ENCODE results near the gene ASPN. TPM values are rescaled to one million over a fixed set of nuclear protein-coding genes. Genes with fewer than 3 reads are reported as not detected.

The ASPN gene
- total and polyA plus RNA-seq, 2 experiments from 2014 or later = 0.82 TPM; not detected in 1

DNA sequence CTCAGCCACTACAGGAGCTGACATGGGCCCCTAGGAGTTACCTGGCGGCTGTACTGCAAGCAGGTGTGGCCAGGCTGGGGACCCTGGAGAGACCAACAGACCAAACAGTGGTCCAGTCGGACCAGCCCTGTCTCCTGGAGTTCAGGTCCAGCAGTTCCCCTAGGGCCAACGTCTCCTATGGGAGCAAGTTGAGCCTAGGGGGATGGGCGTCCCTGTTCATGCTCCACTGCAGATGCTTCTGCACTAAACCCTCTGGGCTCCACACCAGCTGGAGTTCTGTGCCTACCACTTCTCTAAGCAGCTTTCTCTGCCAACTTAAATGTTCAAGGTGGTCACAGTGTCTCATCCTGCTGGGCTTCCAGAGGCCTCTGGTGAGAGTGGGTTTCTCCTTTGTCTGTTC lies 37.5 kb downstream of the ASPN start:
- no peak for TF ChIP-seq ZNF331 (CRISPR knock-in tag; IDR thresholded peaks at IDR 0.05; ENCODE audit: low read depth)
- no peak for TF ChIP-seq STAT1 (IDR thresholded peaks at IDR 0.05; ENCODE audit: unreplicated experiment)
- no peak for TF ChIP-seq REST (IDR thresholded peaks at IDR 0.05; ENCODE audit: unreplicated experiment)
- no peak for TF ChIP-seq ZNF114 (CRISPR knock-in tag; IDR thresholded peaks at IDR 0.05)
- TF ChIP-seq, protein P1, sequence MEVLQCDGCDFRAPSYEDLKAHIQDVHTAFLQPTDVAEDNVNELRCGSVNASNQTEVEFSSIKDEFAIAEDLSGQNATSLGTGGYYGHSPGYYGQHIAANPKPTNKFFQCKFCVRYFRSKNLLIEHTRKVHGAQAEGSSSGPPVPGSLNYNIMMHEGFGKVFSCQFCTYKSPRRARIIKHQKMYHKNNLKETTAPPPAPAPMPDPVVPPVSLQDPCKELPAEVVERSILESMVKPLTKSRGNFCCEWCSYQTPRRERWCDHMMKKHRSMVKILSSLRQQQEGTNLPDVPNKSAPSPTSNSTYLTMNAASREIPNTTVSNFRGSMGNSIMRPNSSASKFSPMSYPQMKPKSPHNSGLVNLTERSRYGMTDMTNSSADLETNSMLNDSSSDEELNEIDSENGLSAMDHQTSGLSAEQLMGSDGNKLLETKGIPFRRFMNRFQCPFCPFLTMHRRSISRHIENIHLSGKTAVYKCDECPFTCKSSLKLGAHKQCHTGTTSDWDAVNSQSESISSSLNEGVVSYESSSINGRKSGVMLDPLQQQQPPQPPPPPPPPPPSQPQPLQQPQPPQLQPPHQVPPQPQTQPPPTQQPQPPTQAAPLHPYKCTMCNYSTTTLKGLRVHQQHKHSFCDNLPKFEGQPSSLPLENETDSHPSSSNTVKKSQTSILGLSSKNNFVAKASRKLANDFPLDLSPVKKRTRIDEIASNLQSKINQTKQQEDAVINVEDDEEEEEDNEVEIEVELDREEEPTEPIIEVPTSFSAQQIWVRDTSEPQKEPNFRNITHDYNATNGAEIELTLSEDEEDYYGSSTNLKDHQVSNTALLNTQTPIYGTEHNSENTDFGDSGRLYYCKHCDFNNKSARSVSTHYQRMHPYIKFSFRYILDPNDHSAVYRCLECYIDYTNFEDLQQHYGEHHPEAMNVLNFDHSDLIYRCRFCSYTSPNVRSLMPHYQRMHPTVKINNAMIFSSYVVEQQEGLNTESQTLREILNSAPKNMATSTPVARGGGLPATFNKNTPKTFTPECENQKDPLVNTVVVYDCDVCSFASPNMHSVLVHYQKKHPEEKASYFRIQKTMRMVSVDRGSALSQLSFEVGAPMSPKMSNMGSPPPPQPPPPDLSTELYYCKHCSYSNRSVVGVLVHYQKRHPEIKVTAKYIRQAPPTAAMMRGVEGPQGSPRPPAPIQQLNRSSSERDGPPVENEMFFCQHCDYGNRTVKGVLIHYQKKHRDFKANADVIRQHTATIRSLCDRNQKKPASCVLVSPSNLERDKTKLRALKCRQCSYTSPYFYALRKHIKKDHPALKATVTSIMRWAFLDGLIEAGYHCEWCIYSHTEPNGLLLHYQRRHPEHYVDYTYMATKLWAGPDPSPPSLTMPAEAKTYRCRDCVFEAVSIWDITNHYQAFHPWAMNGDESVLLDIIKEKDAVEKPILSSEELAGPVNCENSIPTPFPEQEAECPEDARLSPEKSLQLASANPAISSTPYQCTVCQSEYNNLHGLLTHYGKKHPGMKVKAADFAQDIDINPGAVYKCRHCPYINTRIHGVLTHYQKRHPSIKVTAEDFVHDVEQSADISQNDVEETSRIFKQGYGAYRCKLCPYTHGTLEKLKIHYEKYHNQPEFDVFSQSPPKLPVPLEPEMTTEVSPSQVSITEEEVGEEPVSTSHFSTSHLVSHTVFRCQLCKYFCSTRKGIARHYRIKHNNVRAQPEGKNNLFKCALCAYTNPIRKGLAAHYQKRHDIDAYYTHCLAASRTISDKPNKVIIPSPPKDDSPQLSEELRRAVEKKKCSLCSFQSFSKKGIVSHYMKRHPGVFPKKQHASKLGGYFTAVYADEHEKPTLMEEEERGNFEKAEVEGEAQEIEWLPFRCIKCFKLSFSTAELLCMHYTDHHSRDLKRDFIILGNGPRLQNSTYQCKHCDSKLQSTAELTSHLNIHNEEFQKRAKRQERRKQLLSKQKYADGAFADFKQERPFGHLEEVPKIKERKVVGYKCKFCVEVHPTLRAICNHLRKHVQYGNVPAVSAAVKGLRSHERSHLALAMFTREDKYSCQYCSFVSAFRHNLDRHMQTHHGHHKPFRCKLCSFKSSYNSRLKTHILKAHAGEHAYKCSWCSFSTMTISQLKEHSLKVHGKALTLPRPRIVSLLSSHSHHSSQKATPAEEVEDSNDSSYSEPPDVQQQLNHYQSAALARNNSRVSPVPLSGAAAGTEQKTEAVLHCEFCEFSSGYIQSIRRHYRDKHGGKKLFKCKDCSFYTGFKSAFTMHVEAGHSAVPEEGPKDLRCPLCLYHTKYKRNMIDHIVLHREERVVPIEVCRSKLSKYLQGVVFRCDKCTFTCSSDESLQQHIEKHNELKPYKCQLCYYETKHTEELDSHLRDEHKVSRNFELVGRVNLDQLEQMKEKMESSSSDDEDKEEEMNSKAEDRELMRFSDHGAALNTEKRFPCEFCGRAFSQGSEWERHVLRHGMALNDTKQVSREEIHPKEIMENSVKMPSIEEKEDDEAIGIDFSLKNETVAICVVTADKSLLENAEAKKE (CRISPR knock-in tag; IDR thresholded peaks at IDR 0.05) = no peak
- TF ChIP-seq CTCF (conservative IDR thresholded peaks at IDR 0.05; ENCODE audit: low read depth in 2 of 2) = no peak
- TF ChIP-seq POLR2AphosphoS5 (IDR thresholded peaks at IDR 0.05; ENCODE audit: low read depth) = no peak
- no peak for TF ChIP-seq EZH2phosphoT487 (IDR thresholded peaks at IDR 0.05; ENCODE audit: unreplicated experiment)
- TF ChIP-seq, protein P2, sequence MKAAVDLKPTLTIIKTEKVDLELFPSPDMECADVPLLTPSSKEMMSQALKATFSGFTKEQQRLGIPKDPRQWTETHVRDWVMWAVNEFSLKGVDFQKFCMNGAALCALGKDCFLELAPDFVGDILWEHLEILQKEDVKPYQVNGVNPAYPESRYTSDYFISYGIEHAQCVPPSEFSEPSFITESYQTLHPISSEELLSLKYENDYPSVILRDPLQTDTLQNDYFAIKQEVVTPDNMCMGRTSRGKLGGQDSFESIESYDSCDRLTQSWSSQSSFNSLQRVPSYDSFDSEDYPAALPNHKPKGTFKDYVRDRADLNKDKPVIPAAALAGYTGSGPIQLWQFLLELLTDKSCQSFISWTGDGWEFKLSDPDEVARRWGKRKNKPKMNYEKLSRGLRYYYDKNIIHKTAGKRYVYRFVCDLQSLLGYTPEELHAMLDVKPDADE (IDR thresholded peaks at IDR 0.05) = no peak
- no peak for TF ChIP-seq CREB1 (CRISPR knock-in tag; IDR thresholded peaks at IDR 0.05; ENCODE audit: low read depth)
- TF ChIP-seq NANOG (IDR thresholded peaks at IDR 0.05; ENCODE audit: borderline replicate concordance) = no peak
- no peak for TF ChIP-seq JUNB (IDR thresholded peaks at IDR 0.05; ENCODE audit: unreplicated experiment)
- peaks cover 8% of the 10 kb centered on the region for H3K4me1 Mint-ChIP-seq
- Histone ChIP-seq H3K27ac (ENCODE audit: low read depth) (no peak overlapping the region), H3K4me3 (no peak overlapping the region), H3K4me2 (no peak overlapping the region), H3F3A (replicated peaks; ENCODE audit: low read depth) (no peaks in the 10 kb centered on the region), H2AFZ (no peak overlapping the region), H3K27me3 (ENCODE audit: insufficient read depth) (no peaks in the 10 kb centered on the region), H3K4me1 (ENCODE audit: insufficient read depth) (0 out of 2 replicates have a peak, but pooled peaks cover 8% of the 10 kb centered on the region), H3K9me2 (ENCODE audit: insufficient read depth) (no peaks in the 10 kb centered on the region), H3K79me2 (replicated peaks; ENCODE audit: insufficient read depth) (no peaks in the 10 kb centered on the region), H4K20me1 (replicated peaks; ENCODE audit: insufficient read depth) (no peaks in the 10 kb centered on the region; the same call in 1 of the 2 replicates), H3K36me3 (ENCODE audit: insufficient read depth) (no peaks in the 10 kb centered on the region)
- H3K36me3 Mint-ChIP-seq (ENCODE audit: low read depth) = no peaks in the 10 kb centered on the region
- no peak overlapping the region for H3K4me3 Mint-ChIP-seq
- ATAC-seq = no peak
- no peaks in the 10 kb centered on the region for H3K9me3 Mint-ChIP-seq
- H3K27ac Mint-ChIP-seq = no peak overlapping the region
- no peak for DNase-seq (ENCODE audit: low spot score)
- peaks cover 5% of the 10 kb centered on the region for H3K27me3 Mint-ChIP-seq (ENCODE audit: insufficient read depth, low read depth, poor library complexity)

Measured in GM23338 (cell line).